CD14-positive monocyte (primary cell): Measurements from ENCODE around the gene NSD1. TPM values are rescaled to one million over a fixed set of nuclear protein-coding genes. Genes with fewer than 3 reads are reported as not detected.

Experiments
- DNase-seq, 3 donors: peaks; one replicate each; pipeline ENCODE4 v3.0.0-alpha.2; 2011 to 2022
- H2AFZ ChIP-seq: 2 replicates; pipeline ENCODE4 v1.6.0; 2012; ENCODE audit warnings: mild to moderate bottlenecking, low read depth, low read length, inconsistent platforms; ENCODE audit not compliant: insufficient read depth, poor library complexity, severe bottlenecking
- H3K27ac ChIP-seq, 2 donors: 1 replicate in 1 of 2; 2 replicates in 1 of 2; pipeline ENCODE4 v1.5.1; 2012 to 2013; ENCODE audit warnings: low read length in 2 of 2, control low read depth in 1 of 2, inconsistent platforms in 1 of 2, low read depth in 1 of 2, mild to moderate bottlenecking in 1 of 2
- H3K27me3 ChIP-seq, 2 donors: one replicate each; pipeline versions ENCODE4 v1.6.0 to v1.6.1; 2011 to 2013; ENCODE audit warnings: low read length in 2 of 2; ENCODE audit not compliant: control insufficient read depth in 2 of 2, insufficient read depth in 2 of 2
- H3K36me3 ChIP-seq, 2 donors: replicated peaks in 1 of 2; 1 replicate in 1 of 2; 2 replicates in 1 of 2; pipeline versions ENCODE4 v1.5.1 to v1.6.1; 2012 to 2013; ENCODE audit warnings: low read length in 2 of 2, control low read depth in 1 of 2, inconsistent platforms in 1 of 2, mild to moderate bottlenecking in 1 of 2; ENCODE audit not compliant: insufficient read depth in 2 of 2, control insufficient read depth in 1 of 2
- H3K4me1 ChIP-seq, 2 donors: 1 replicate in 1 of 2; 2 replicates in 1 of 2; pipeline versions ENCODE4 v1.5.1 to v1.6.1; 2012 to 2013; ENCODE audit warnings: low read length in 2 of 2, control low read depth in 1 of 2, inconsistent platforms in 1 of 2, mild to moderate bottlenecking in 1 of 2, moderate library complexity in 1 of 2; ENCODE audit not compliant: insufficient read depth in 2 of 2, control insufficient read depth in 1 of 2
- H3K4me2 ChIP-seq: replicated peaks from 2 replicates; pipeline ENCODE3; 2012; ENCODE audit warnings: low read length, moderate library complexity, mild to moderate bottlenecking; ENCODE audit not compliant: poor library complexity, severe bottlenecking; ENCODE audit errors: extremely low read depth
- H3K4me3 ChIP-seq, 3 experiments: fragments of 200-600 bp in 1 of 3; sonication (generic) in 1 of 3; replicated peaks in 1 of 3; 1 replicate in 2 of 3; 2 replicates in 1 of 3; pipeline ENCODE4 v1.5.1; 2011 to 2013; ENCODE audit warnings: low read length in 3 of 3, mild to moderate bottlenecking in 3 of 3, control low read depth in 2 of 3, low read depth in 2 of 3, inconsistent platforms in 1 of 3, moderate library complexity in 1 of 3
- H3K79me2 ChIP-seq: 2 replicates; pipeline ENCODE4 v1.6.0; 2012; ENCODE audit warnings: mild to moderate bottlenecking, control low read depth, inconsistent platforms, low read length, moderate library complexity; ENCODE audit not compliant: insufficient read depth
- H3K9ac ChIP-seq: 2 replicates; pipeline ENCODE4 v1.6.0; 2017; ENCODE audit warnings: low read length, mild to moderate bottlenecking; ENCODE audit not compliant: insufficient read depth, poor library complexity, severe bottlenecking
- H3K9me3 ChIP-seq, 2 donors: replicated peaks in 1 of 2; 1 replicate in 1 of 2; 2 replicates in 1 of 2; pipeline versions ENCODE4 v1.5.1 to v1.6.1; 2012 to 2013; ENCODE audit warnings: low read length in 2 of 2, control low read depth in 1 of 2; ENCODE audit not compliant: control insufficient read depth in 1 of 2, insufficient read depth in 1 of 2
- H4K20me1 ChIP-seq: 2 replicates; pipeline ENCODE4 v1.6.0; 2012; ENCODE audit warnings: mild to moderate bottlenecking, low read length, control low read depth, moderate library complexity; ENCODE audit not compliant: insufficient read depth
- H3K27ac Mint-ChIP-seq, 7 donors: one replicate each; pipeline ENCODE4 v1.8.0; 2020; ENCODE audit warnings: mild to moderate bottlenecking in 7 of 7, mixed read lengths in 7 of 7, moderate library complexity in 6 of 7, inconsistent platforms in 2 of 7
- H3K27me3 Mint-ChIP-seq, 3 donors: one replicate each; pipeline ENCODE4 v1.8.0; 2021 to 2022; ENCODE audit warnings: low read depth in 3 of 3, mild to moderate bottlenecking in 3 of 3, mixed read lengths in 3 of 3, moderate library complexity in 3 of 3, inconsistent platforms in 1 of 3
- H3K36me3 Mint-ChIP-seq, 2 donors: one replicate each; pipeline ENCODE4 v1.8.0; 2020; ENCODE audit warnings: mixed read lengths in 2 of 2, inconsistent platforms in 1 of 2, mild to moderate bottlenecking in 1 of 2
- H3K4me1 Mint-ChIP-seq: one replicate; pipeline ENCODE4 v1.8.0; 2020; ENCODE audit warnings: mild to moderate bottlenecking, mixed read lengths
- H3K4me3 Mint-ChIP-seq, 2 donors: one replicate each; pipeline ENCODE4 v1.8.0; 2020; ENCODE audit warnings: mild to moderate bottlenecking in 2 of 2, mixed read lengths in 2 of 2, moderate library complexity in 1 of 2
- H3K9me3 Mint-ChIP-seq, 7 donors: one replicate each; pipeline ENCODE4 v1.8.0; 2020 to 2022; ENCODE audit warnings: mixed read lengths in 7 of 7, mild to moderate bottlenecking in 6 of 7, moderate library complexity in 6 of 7, inconsistent platforms in 2 of 7
- CTCF ChIP-seq: fragments of 200-600 bp; IDR thresholded peaks from one replicate; pipeline ENCODE4 v1.8.0; 2022; ENCODE audit warnings: antibody characterized with exemption, mild to moderate bottlenecking
- WGBS: methylation state at CpG from one replicate; pipeline ENCODE4 v1.1.5; 2013; ENCODE audit warnings: missing lambda C conversion rate; ENCODE audit not compliant: insufficient coverage; 5-methylcytosine and 5-hydroxymethylcytosine counted together
- intact Hi-C, 2 donors: fragments of 100-400 bp; cut with micrococcal nuclease; formaldehyde crosslinking; loops; one replicate each; pipeline versions ENCODE4 v1.15.0 to v1.15.1; 2023
- polyA plus RNA-seq, 3 donors: library from polyadenylated mRNA; depleted of rRNA in 1 of 3; unstranded in 2 of 3; stranded (reverse) in 1 of 3; fragments of 300-500 nt in 2 of 3; fragments of >200 nt in 1 of 3; fragmentation: Illumina TruSeq in 2 of 3; gene quantifications; 1 replicate in 2 of 3; 2 replicates in 1 of 3; pipeline ENCODE4 v1.2.3, GENCODE V29; 2012 to 2021

Gene NSD1
- polyA plus RNA-seq, 3 donors, result 12.6 to 31.9 (median 19.0) TPM

GRCh38 chr5:177130211-177131018, 3.2 kb upstream of the NSD1 start:
- no peak overlapping the region for H3K27ac Mint-ChIP-seq
- H3K27ac ChIP-seq, result no peak overlapping the region
- H3K27me3 Mint-ChIP-seq, result no peaks in the 10 kb centered on the region
- H3K9me3 ChIP-seq, result no peaks in the 10 kb centered on the region
- no peak overlapping the region for H3K4me3 ChIP-seq
- peaks cover 0 to 2% (median 0%) of the 10 kb centered on the region in 7 donors for H3K9me3 Mint-ChIP-seq
- no peak for TF ChIP-seq CTCF
- no peak overlapping the region for H3K4me2 ChIP-seq
- H3K27me3 ChIP-seq, result no peaks in the 10 kb centered on the region
- 89% methylated on average over 3 of the region's 5 CpGs for WGBS
- peaks cover 15% of the 10 kb centered on the region for H3K79me2 ChIP-seq
- intact Hi-C loops, result no loop called here
- peaks cover 29 to 43% of the 10 kb centered on the region in 2 donors for H3K4me1 ChIP-seq
- no peak overlapping the region for H3K4me3 Mint-ChIP-seq
- peaks cover under 1% of the 10 kb centered on the region for H4K20me1 ChIP-seq
- H3K36me3 ChIP-seq, result peaks cover 4 to 5% of the 10 kb centered on the region in 2 donors
- H3K4me1 Mint-ChIP-seq, result peaks cover 29% of the 10 kb centered on the region
- H3K36me3 Mint-ChIP-seq, result peaks cover 3 to 5% of the 10 kb centered on the region in 2 donors
- H3K9ac ChIP-seq, result no peak overlapping the region
- no peak for DNase-seq
- H2AFZ ChIP-seq, result no peak overlapping the region

- no peaks in the 10 kb centered on the region for H3K27me3 ChIP-seq
- no peak overlapping the region for H2AFZ ChIP-seq
- no peak overlapping the region for H3K4me2 ChIP-seq
- H3K4me1 ChIP-seq, result peaks cover 33 to 49% of the 10 kb centered on the region in 2 donors
- Mint-ChIP-seq H3K27ac (no peak overlapping the region), H3K4me3 (no peak overlapping the region), H3K9me3 (peaks cover 0 to 2% (median 0%) of the 10 kb centered on the region in 7 donors), H3K36me3 (peaks cover 6 to 9% of the 10 kb centered on the region in 2 donors), H3K27me3 (no peaks in the 10 kb centered on the region), H3K4me1 (peaks cover 33% of the 10 kb centered on the region)
- H3K9me3 ChIP-seq, result no peaks in the 10 kb centered on the region
- no peak overlapping the region for H3K27ac ChIP-seq
- DNase-seq, result no peak
- H3K9ac ChIP-seq, result no peak overlapping the region
- TF ChIP-seq CTCF, result no peak
- 95% methylated on average over 2 of the region's 2 CpGs for WGBS
- H3K4me3 ChIP-seq, result no peak overlapping the region
- intact Hi-C loops, result no loop called here
- H3K79me2 ChIP-seq, result peaks cover 21% of the 10 kb centered on the region
- peaks cover 10 to 11% of the 10 kb centered on the region in 2 donors for H3K36me3 ChIP-seq
- peaks cover 6% of the 10 kb centered on the region for H4K20me1 ChIP-seq
Measured at GRCh38 chr5:177131019-177131320, 2.6 kb upstream of the NSD1 start.
